Large intestine (tissue), 3 donors: ENCODE data around the gene TTLL5. TPM values are rescaled to one million over a fixed set of nuclear protein-coding genes. Genes with fewer than 3 reads are reported as not detected.
A peak's percentile ranks its signal among the peaks of the same experiment; 100 is the strongest.

ENCODE experiments used
- DNase-seq, 2 donors: peaks; one replicate each; pipeline versions ENCODE4 v3.0.0 to v3.0.0-alpha.2; 2013
- H3K27ac ChIP-seq: one replicate; pipeline ENCODE4 v1.5.1; 2013; ENCODE audit warnings: low read length
- H3K27me3 ChIP-seq: 2 replicates; pipeline ENCODE4 v1.6.1; 2013; ENCODE audit warnings: low read length; ENCODE audit not compliant: control insufficient read depth, insufficient read depth
- H3K36me3 ChIP-seq: 2 replicates; pipeline ENCODE4 v1.6.1; 2013; ENCODE audit warnings: low read length; ENCODE audit not compliant: control insufficient read depth, insufficient read depth
- H3K4me1 ChIP-seq: one replicate; pipeline ENCODE4 v1.6.1; 2013; ENCODE audit warnings: low read length; ENCODE audit not compliant: control insufficient read depth, insufficient read depth
- H3K4me3 ChIP-seq: one replicate; pipeline ENCODE4 v1.5.1; 2013; ENCODE audit warnings: low read length
- H3K9me3 ChIP-seq: one replicate; pipeline ENCODE4 v1.6.1; 2013; ENCODE audit warnings: mild to moderate bottlenecking, low read depth, low read length, moderate library complexity; ENCODE audit not compliant: control insufficient read depth
- WGBS: methylation state at CpG from one replicate; pipeline ENCODE4 v1.1.5; 2013; ENCODE audit warnings: low lambda C conversion rate; ENCODE audit not compliant: insufficient coverage; 5-methylcytosine and 5-hydroxymethylcytosine counted together
- polyA plus RNA-seq: library from polyadenylated mRNA; unstranded; fragments of 120-200 nt; gene quantifications from one replicate; pipeline ENCODE4 v1.2.1, GENCODE V29; 2013

TTLL5 gene
- polyA plus RNA-seq, 1 donor, result 15.2 TPM

GRCh38 chr14:75807667-75808360, 146.8 kb downstream of the TTLL5 start:
- peak overlapping the region; percentile 55 for H3K27ac ChIP-seq

GRCh38 chr14:75811136-75811829, 150.2 kb downstream of the TTLL5 start:
- Histone ChIP-seq H3K36me3 (peaks cover 3% of the 10 kb centered on the region), H3K9me3 (no peaks in the 10 kb centered on the region), H3K27ac (peak overlapping the region; percentile 74), H3K4me1 (peaks cover 17% of the 10 kb centered on the region), H3K4me3 (no peak overlapping the region), H3K27me3 (no peaks in the 10 kb centered on the region)
- peak in 1 of 2 donors; percentile 74 for DNase-seq
- 43% methylated on average over 1 of the region's 7 CpGs for WGBS

More at GRCh38 chr14:75807667-75808360, 146.8 kb downstream of the TTLL5 start:
- Histone ChIP-seq H3K4me3 (no peak overlapping the region), H3K9me3 (no peaks in the 10 kb centered on the region), H3K36me3 (peaks cover 3% of the 10 kb centered on the region), H3K4me1 (peaks cover 17% of the 10 kb centered on the region), H3K27me3 (no peaks in the 10 kb centered on the region)
- no CpG with 5 or more reads among the region's 6 CpGs for WGBS
- DNase-seq, result peak; percentile 58 to 66

GRCh38 chr14:75811872-75812499, 150.9 kb downstream of the TTLL5 start:
- H3K27me3 ChIP-seq, result no peaks in the 10 kb centered on the region
- no peaks in the 10 kb centered on the region for H3K36me3 ChIP-seq
- H3K27ac ChIP-seq, result peak overlapping the region; percentile 74
- WGBS, result 54% methylated on average over 3 of the region's 7 CpGs
- DNase-seq, result peak in 1 of 2 donors; percentile 22
- no peak overlapping the region for H3K4me3 ChIP-seq
- H3K9me3 ChIP-seq, result no peaks in the 10 kb centered on the region
- H3K4me1 ChIP-seq, result peaks cover 14% of the 10 kb centered on the region

GRCh38 chr14:75812622-75813021, 151.6 kb downstream of the TTLL5 start:
- WGBS, result 100% methylated on average over 1 of the region's 4 CpGs
- no peaks in the 10 kb centered on the region for H3K27me3 ChIP-seq
- H3K36me3 ChIP-seq, result no peaks in the 10 kb centered on the region
- H3K4me3 ChIP-seq, result no peak overlapping the region
- H3K4me1 ChIP-seq, result peaks cover 10% of the 10 kb centered on the region
- no peak for DNase-seq
- H3K9me3 ChIP-seq, result no peaks in the 10 kb centered on the region
- no peak overlapping the region for H3K27ac ChIP-seq

- Histone ChIP-seq H3K36me3 (peaks cover 10% of the 10 kb centered on the region), H3K4me1 (peaks cover 8% of the 10 kb centered on the region), H3K27ac (no peak overlapping the region), H3K27me3 (no peaks in the 10 kb centered on the region), H3K9me3 (no peaks in the 10 kb centered on the region), H3K4me3 (no peak overlapping the region)
- no peak for DNase-seq
- WGBS, result no CpG with 5 or more reads among the region's 4 CpGs
Observed at GRCh38 chr14:75820761-75821160, 159.7 kb downstream of the TTLL5 start.

- DNase-seq, result peak in 1 of 2 donors; percentile 51
- WGBS, result no CpG with 5 or more reads among the region's 2 CpGs
- H3K4me3 ChIP-seq, result no peak overlapping the region
- no peak overlapping the region for H3K27ac ChIP-seq
- H3K27me3 ChIP-seq, result no peaks in the 10 kb centered on the region
- no peaks in the 10 kb centered on the region for H3K9me3 ChIP-seq
- H3K4me1 ChIP-seq, result peaks cover 11% of the 10 kb centered on the region
- peaks cover 10% of the 10 kb centered on the region for H3K36me3 ChIP-seq
Observed at GRCh38 chr14:75821831-75822521, 160.9 kb downstream of the TTLL5 start.

- WGBS, result no CpG with 5 or more reads among the region's 7 CpGs
Observed at GRCh38 chr14:75822522-75823141, 161.6 kb downstream of the TTLL5 start.

GRCh38 chr14:75823334-75823733, 162.3 kb downstream of the TTLL5 start:
- Histone ChIP-seq H3K36me3 (peaks cover 10% of the 10 kb centered on the region), H3K9me3 (no peaks in the 10 kb centered on the region), H3K4me3 (no peak overlapping the region), H3K4me1 (peaks cover 11% of the 10 kb centered on the region), H3K27ac (no peak overlapping the region), H3K27me3 (no peaks in the 10 kb centered on the region)
- no peak for DNase-seq
- 83% methylated on average over 2 of the region's 4 CpGs for WGBS

More at GRCh38 chr14:75822522-75823141, 161.6 kb downstream of the TTLL5 start:
- DNase-seq, result no peak
- peaks cover 11% of the 10 kb centered on the region for H3K4me1 ChIP-seq
- peaks cover 10% of the 10 kb centered on the region for H3K36me3 ChIP-seq
- no peak overlapping the region for H3K4me3 ChIP-seq
- H3K27me3 ChIP-seq, result no peaks in the 10 kb centered on the region
- H3K9me3 ChIP-seq, result no peaks in the 10 kb centered on the region
- H3K27ac ChIP-seq, result no peak overlapping the region

GRCh38 chr14:75824318-75824717, 163.3 kb downstream of the TTLL5 start:
- DNase-seq, result no peak
- Histone ChIP-seq H3K27me3 (no peaks in the 10 kb centered on the region), H3K9me3 (no peaks in the 10 kb centered on the region), H3K4me3 (no peak overlapping the region), H3K4me1 (peaks cover 11% of the 10 kb centered on the region), H3K27ac (no peak overlapping the region), H3K36me3 (peaks cover 10% of the 10 kb centered on the region)
- WGBS, result 60% methylated on average over 1 of the region's 3 CpGs
